ENCODE measurements around the gene SIVA1.

The SIVA1 gene

DNA sequence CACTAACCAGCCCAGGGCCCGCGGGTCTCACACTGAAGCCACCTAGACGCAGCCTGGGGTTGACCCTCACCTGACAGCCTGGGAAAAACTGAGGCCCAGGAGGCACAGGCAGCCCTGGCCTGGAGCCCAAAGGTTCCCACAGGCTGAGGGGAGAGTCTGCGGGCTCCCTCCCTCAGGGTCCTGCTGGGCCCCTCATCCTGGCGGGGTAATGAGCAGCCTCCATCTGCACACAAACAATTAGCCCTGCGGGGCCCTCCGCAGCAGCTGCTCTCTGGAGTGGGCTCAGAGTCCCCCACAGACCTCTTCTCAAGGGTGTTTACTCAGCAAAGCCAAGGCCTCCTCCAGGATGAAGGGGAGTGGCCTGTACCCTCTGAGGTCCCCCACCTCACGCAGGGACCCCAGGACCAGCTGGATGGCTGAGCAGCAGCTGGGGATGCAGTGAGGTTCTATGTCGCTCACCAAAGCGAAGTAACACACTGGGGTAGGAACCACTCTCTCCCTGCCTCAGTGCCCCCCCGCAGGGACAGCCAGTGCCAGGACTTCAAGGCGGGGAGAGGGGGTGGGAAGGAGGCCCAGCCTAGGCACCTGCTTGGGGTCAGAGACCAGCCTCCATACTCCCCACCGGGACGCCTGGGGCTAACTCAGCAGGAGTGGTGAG is 35.3 kb downstream of the SIVA1 start:
- H3K4me2 ChIP-seq (ENCODE audit: insufficient read depth, low read length), result no peak overlapping the region
- H4K20me1 ChIP-seq (ENCODE audit: insufficient read depth, low read length), result peaks cover 98% of the 10 kb centered on the region
- no peaks in the 10 kb centered on the region for H3K27me3 ChIP-seq (ENCODE audit: insufficient read depth, low read length, poor library complexity)
- no peaks in the 10 kb centered on the region for H3K9me3 ChIP-seq (ENCODE audit: insufficient read depth, low read length, severe bottlenecking)
- 0 out of 2 replicates have a peak overlapping the region, but pooled peaks have one; percentile 0 for H3K9ac ChIP-seq (ENCODE audit: low read depth, low read length)
- no peak overlapping the region for H3K27ac ChIP-seq (ENCODE audit: low read length)
- no peak overlapping the region for H2AFZ ChIP-seq (ENCODE audit: low read depth, low read length)
- H3K4me3 ChIP-seq (ENCODE audit: low read depth in 1 of 2, low read length in 2 of 2), result no peak overlapping the region
- peaks cover 96% of the 10 kb centered on the region for H3K36me3 ChIP-seq (ENCODE audit: insufficient read depth, low read length)
- DNase-seq, result no peak
- ATAC-seq (ENCODE audit: insufficient read depth, low read depth), result no peak
- TF ChIP-seq, protein P1, sequence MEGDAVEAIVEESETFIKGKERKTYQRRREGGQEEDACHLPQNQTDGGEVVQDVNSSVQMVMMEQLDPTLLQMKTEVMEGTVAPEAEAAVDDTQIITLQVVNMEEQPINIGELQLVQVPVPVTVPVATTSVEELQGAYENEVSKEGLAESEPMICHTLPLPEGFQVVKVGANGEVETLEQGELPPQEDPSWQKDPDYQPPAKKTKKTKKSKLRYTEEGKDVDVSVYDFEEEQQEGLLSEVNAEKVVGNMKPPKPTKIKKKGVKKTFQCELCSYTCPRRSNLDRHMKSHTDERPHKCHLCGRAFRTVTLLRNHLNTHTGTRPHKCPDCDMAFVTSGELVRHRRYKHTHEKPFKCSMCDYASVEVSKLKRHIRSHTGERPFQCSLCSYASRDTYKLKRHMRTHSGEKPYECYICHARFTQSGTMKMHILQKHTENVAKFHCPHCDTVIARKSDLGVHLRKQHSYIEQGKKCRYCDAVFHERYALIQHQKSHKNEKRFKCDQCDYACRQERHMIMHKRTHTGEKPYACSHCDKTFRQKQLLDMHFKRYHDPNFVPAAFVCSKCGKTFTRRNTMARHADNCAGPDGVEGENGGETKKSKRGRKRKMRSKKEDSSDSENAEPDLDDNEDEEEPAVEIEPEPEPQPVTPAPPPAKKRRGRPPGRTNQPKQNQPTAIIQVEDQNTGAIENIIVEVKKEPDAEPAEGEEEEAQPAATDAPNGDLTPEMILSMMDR (IDR thresholded peaks at IDR 0.05; ENCODE audit: borderline replicate concordance, extremely low read depth, low read length, poor library complexity, severe bottlenecking), result no peak
- no peak for TF ChIP-seq EZH2 (IDR thresholded peaks at IDR 0.05; ENCODE audit: borderline replicate concordance, low read depth, low read length, severe bottlenecking)
- H3K4me1 ChIP-seq (ENCODE audit: insufficient read depth, low read length), result peaks cover 21% of the 10 kb centered on the region
- H3K79me2 ChIP-seq (ENCODE audit: insufficient read depth, low read length), result peaks cover 96% of the 10 kb centered on the region

GRCh38 chr14:104788873-104789663 is 36.1 kb downstream of the SIVA1 start:
- peaks cover 92% of the 10 kb centered on the region for H3K36me3 ChIP-seq (ENCODE audit: insufficient read depth, low read length)
- no peaks in the 10 kb centered on the region for H3K9me3 ChIP-seq (ENCODE audit: insufficient read depth, low read length, severe bottlenecking)
- 0 out of 2 replicates have a peak overlapping the region, but pooled peaks have one; percentile 0 for H3K9ac ChIP-seq (ENCODE audit: low read depth, low read length)
- H3K27ac ChIP-seq (ENCODE audit: low read length), result no peak overlapping the region
- no peak for ATAC-seq (ENCODE audit: insufficient read depth, low read depth)
- H3K4me2 ChIP-seq (ENCODE audit: insufficient read depth, low read length), result no peak overlapping the region
- H3K4me1 ChIP-seq (ENCODE audit: insufficient read depth, low read length), result peaks cover 29% of the 10 kb centered on the region
- H2AFZ ChIP-seq (ENCODE audit: low read depth, low read length), result no peak overlapping the region
- no peaks in the 10 kb centered on the region for H3K27me3 ChIP-seq (ENCODE audit: insufficient read depth, low read length, poor library complexity)
- DNase-seq, result no peak
- no peak overlapping the region for H3K4me3 ChIP-seq (ENCODE audit: low read depth in 1 of 2, low read length in 2 of 2)
- TF ChIP-seq EZH2 (IDR thresholded peaks at IDR 0.05; ENCODE audit: borderline replicate concordance, low read depth, low read length, severe bottlenecking), result no peak
- peaks cover 98% of the 10 kb centered on the region for H3K79me2 ChIP-seq (ENCODE audit: insufficient read depth, low read length)
- H4K20me1 ChIP-seq (ENCODE audit: insufficient read depth, low read length), result peaks cover 98% of the 10 kb centered on the region

DNA sequence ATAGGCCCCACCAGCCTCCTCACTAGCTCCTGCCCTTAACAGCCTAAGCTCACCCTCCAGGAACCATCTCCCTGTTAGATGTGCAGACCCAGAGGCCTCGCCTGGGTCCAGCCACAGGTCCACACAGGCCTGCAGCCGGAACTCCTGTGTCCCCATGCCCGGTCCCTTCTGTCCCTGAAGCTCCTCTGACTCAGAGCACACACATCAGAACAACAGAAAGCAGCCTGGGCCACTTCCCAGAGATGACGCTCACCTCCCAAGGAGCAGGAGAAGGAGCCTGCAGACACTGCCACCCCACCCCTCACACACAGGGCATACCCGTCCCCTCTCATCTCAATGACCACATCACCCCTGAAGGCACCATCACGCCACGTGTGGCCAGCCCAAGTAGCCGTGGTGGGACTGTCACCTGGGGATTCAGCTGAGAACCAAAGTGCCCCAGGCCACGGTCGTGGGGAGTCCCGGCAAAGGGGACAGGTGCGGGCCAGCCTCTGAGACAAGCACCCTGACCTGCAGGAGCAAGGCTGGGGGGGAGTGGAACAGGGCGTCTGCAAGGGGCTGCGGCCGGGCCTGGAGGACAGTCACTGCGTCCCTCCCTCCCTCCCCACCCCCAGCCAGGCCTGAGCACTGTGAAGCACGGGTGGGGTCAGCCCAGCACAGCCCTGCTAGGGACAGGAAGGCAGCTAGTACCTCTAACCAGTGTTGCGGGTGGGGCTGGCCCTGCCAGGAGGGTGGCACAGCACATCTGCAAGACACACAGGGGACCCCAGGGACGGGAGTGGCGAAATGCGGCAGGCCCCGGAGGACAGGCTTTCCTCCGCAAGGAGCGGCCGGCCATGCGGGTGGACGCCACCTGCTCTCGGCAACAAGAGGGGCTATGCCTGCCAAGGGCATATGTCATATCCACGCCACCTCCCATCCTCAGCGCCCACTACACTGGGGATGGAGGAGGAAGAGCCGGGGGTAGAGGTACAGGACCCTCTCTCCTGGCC is 37.1 kb downstream of the SIVA1 start:
- Histone ChIP-seq H3K9me3 (ENCODE audit: insufficient read depth, low read length, severe bottlenecking) (no peaks in the 10 kb centered on the region), H3K4me3 (ENCODE audit: low read depth in 1 of 2, low read length in 2 of 2) (no peak overlapping the region), H3K79me2 (ENCODE audit: insufficient read depth, low read length) (peaks cover 98% of the 10 kb centered on the region), H3K4me2 (ENCODE audit: insufficient read depth, low read length) (no peak overlapping the region), H4K20me1 (ENCODE audit: insufficient read depth, low read length) (peaks cover 96% of the 10 kb centered on the region), H3K27ac (ENCODE audit: low read length) (no peak overlapping the region), H3K9ac (ENCODE audit: low read depth, low read length) (no peak overlapping the region), H3K4me1 (ENCODE audit: insufficient read depth, low read length) (peaks cover 36% of the 10 kb centered on the region), H3K36me3 (ENCODE audit: insufficient read depth, low read length) (peaks cover 88% of the 10 kb centered on the region), H3K27me3 (ENCODE audit: insufficient read depth, low read length, poor library complexity) (no peaks in the 10 kb centered on the region), H2AFZ (ENCODE audit: low read depth, low read length) (no peak overlapping the region)
- DNase-seq (no peak), ATAC-seq (ENCODE audit: insufficient read depth, low read depth) (no peak)
- TF ChIP-seq EZH2 (IDR thresholded peaks at IDR 0.05; ENCODE audit: borderline replicate concordance, low read depth, low read length, severe bottlenecking), result no peak
- TF ChIP-seq, protein P1 (IDR thresholded peaks at IDR 0.05; ENCODE audit: borderline replicate concordance, extremely low read depth, low read length, poor library complexity, severe bottlenecking), result no peak

All from DND-41 (cell line).